Body of pancreas (tissue), 4 donors: ENCODE results near the gene TSPAN18. TPM values are rescaled to one million over a fixed set of nuclear protein-coding genes. Genes with fewer than 3 reads are reported as not detected.

ENCODE experiments used
- ATAC-seq: fragments of 150-250 bp; one replicate; pipeline ENCODE4 v1.9.1; 2016
- DNase-seq, 4 donors: peaks; one replicate each; pipeline ENCODE4 v3.0.0-alpha.2; 2019
- H3K27ac ChIP-seq, 4 donors: fragments of 200-600 bp; sonication (generic); 1 replicate in 3 of 4; 2 replicates in 1 of 4; pipeline versions ENCODE4 v1.5.1 to v1.6.1; 2016 to 2019; ENCODE audit warnings: mild to moderate bottlenecking in 1 of 4, mixed read lengths in 1 of 4, moderate library complexity in 1 of 4
- H3K27me3 ChIP-seq, 2 donors: fragments of 200-600 bp; sonication (generic); one replicate each; pipeline ENCODE4 v1.6.0; 2016; ENCODE audit warnings: mild to moderate bottlenecking in 1 of 2
- H3K36me3 ChIP-seq, 2 donors: fragments of 200-600 bp; sonication (generic); replicated peaks in 1 of 2; 2 replicates each; pipeline ENCODE4 v1.5.1; 2016; ENCODE audit warnings: low read depth in 2 of 2; ENCODE audit not compliant: insufficient read depth in 1 of 2
- H3K4me1 ChIP-seq: fragments of 200-600 bp; sonication (generic); one replicate; pipeline ENCODE4 v1.6.0; 2016
- H3K4me3 ChIP-seq, 2 donors: fragments of 200-600 bp; sonication (generic); 1 replicate in 1 of 2; 2 replicates in 1 of 2; pipeline ENCODE4 v1.5.1; 2016 to 2019
- H3K9me3 ChIP-seq, 3 donors: fragments of 200-600 bp; sonication (generic); 1 replicate in 2 of 3; 2 replicates in 1 of 3; pipeline ENCODE4 v1.5.1; 2016
- CTCF ChIP-seq, 7 experiments: fragments of 450-650 bp in 4 of 7; fragments of 200-600 bp in 3 of 7; sonication (generic) in 3 of 7; IDR thresholded peaks; one replicate each; pipeline ENCODE4 v1.5.1; 2016 to 2019; ENCODE audit warnings: antibody characterized with exemption in 7 of 7
- POLR2A ChIP-seq, 3 donors: fragments of 450-650 bp; IDR thresholded peaks; one replicate each; pipeline ENCODE4 v1.6.1; 2016; ENCODE audit warnings: antibody characterized with exemption in 3 of 3, mild to moderate bottlenecking in 2 of 3
- WGBS, 2 donors: methylation state at CpG; one replicate each; pipeline ENCODE4 v1.1.5; 2017; 5-methylcytosine and 5-hydroxymethylcytosine counted together
- intact Hi-C: fragments of 100-400 bp; cut with DNase I; formaldehyde crosslinking; loops from one replicate; pipeline ENCODE4 v1.15.1; 2023
- total RNA-seq, 2 donors: library from RNA; depleted of rRNA; stranded (reverse); fragments of >200 nt; gene quantifications; one replicate each; pipeline ENCODE4 v1.1.0, GENCODE V29; 2016

The TSPAN18 gene
- total RNA-seq, 2 donors from 2014 or later, result 2.1 to 3.0 TPM

GRCh38 chr11:44848203-44848962 lies 121.6 kb downstream of the TSPAN18 start:
- no peak for TF ChIP-seq POLR2A (IDR thresholded peaks at IDR 0.05)
- TF ChIP-seq CTCF (IDR thresholded peaks at IDR 0.05), result no peak
- Histone ChIP-seq H3K4me3 (no peak overlapping the region), H3K9me3 (peaks cover 0 to 8% (median 0%) of the 10 kb centered on the region in 3 donors), H3K27ac (no peak overlapping the region), H3K36me3 (no peaks in the 10 kb centered on the region), H3K4me1 (peaks cover 1% of the 10 kb centered on the region), H3K27me3 (no peaks in the 10 kb centered on the region)
- intact Hi-C loops, result no loop called here
- DNase-seq (no peak), ATAC-seq (no peak)
- 67 to 76% methylated on average over 9 to 11 of the region's 11 CpGs for WGBS, 2 donors

- no peak for DNase-seq
- Histone ChIP-seq H3K27ac (no peak overlapping the region), H3K27me3 (no peaks in the 10 kb centered on the region), H3K36me3 (no peaks in the 10 kb centered on the region), H3K4me1 (peaks cover 5% of the 10 kb centered on the region), H3K4me3 (no peak overlapping the region), H3K9me3 (peaks cover 0 to 8% (median 0%) of the 10 kb centered on the region in 3 donors)
- TF ChIP-seq POLR2A (IDR thresholded peaks at IDR 0.05) (no peak), CTCF (IDR thresholded peaks at IDR 0.05) (no peak)
- no peak for ATAC-seq
- WGBS, 2 donors, result 67 to 82% methylated on average over 4 of the region's 4 CpGs
- intact Hi-C loops, result no loop called here
These were observed 122.2 kb downstream of the TSPAN18 start for GRCh38 chr11:44848963-44849350.

GRCh38 chr11:44849424-44849823 lies 122.7 kb downstream of the TSPAN18 start:
- Histone ChIP-seq H3K36me3 (no peaks in the 10 kb centered on the region), H3K4me1 (peaks cover 5% of the 10 kb centered on the region), H3K9me3 (peaks cover 0 to 8% (median 0%) of the 10 kb centered on the region in 3 donors), H3K27me3 (no peaks in the 10 kb centered on the region), H3K4me3 (no peak overlapping the region), H3K27ac (no peak overlapping the region)
- no peak for TF ChIP-seq POLR2A (IDR thresholded peaks at IDR 0.05)
- no peak for TF ChIP-seq CTCF (IDR thresholded peaks at IDR 0.05)
- no peak for ATAC-seq
- DNase-seq, result no peak
- intact Hi-C loops, result no loop called here
- WGBS, 2 donors, result 81% methylated on average over 4 of the region's 4 CpGs; no CpG with 5 or more reads in 1 of the 2 donors

GRCh38 chr11:44849922-44850321 lies 123.2 kb downstream of the TSPAN18 start:
- DNase-seq (no peak), ATAC-seq (no peak)
- H3K27ac ChIP-seq, result no peak overlapping the region
- no peaks in the 10 kb centered on the region for H3K27me3 ChIP-seq
- intact Hi-C loops, result no loop called here
- no peak overlapping the region for H3K4me3 ChIP-seq
- H3K9me3 ChIP-seq, result peaks cover 0 to 8% (median 0%) of the 10 kb centered on the region in 3 donors
- peaks cover 5% of the 10 kb centered on the region for H3K4me1 ChIP-seq
- WGBS, 2 donors, result 57 to 81% methylated on average over 5 to 8 of the region's 8 CpGs
- H3K36me3 ChIP-seq, result no peaks in the 10 kb centered on the region
- TF ChIP-seq CTCF (IDR thresholded peaks at IDR 0.05) (no peak), POLR2A (IDR thresholded peaks at IDR 0.05) (no peak)

- Histone ChIP-seq H3K4me3 (no peak overlapping the region), H3K27me3 (no peaks in the 10 kb centered on the region), H3K36me3 (no peaks in the 10 kb centered on the region), H3K9me3 (peaks cover 0 to 8% (median 0%) of the 10 kb centered on the region in 3 donors), H3K4me1 (peaks cover 5% of the 10 kb centered on the region), H3K27ac (no peak overlapping the region)
- intact Hi-C loops, result no loop called here
- no peak for ATAC-seq
- DNase-seq, result no peak
- WGBS, 2 donors, result 79 to 80% methylated on average over 5 of the region's 5 CpGs
- TF ChIP-seq POLR2A (IDR thresholded peaks at IDR 0.05) (no peak), CTCF (IDR thresholded peaks at IDR 0.05) (no peak)
These were observed 124.7 kb downstream of the TSPAN18 start for GRCh38 chr11:44851496-44851895.
